Neutrophil (primary cell): ENCODE measurements around the gene NPAS1.

ENCODE experiments used
- H3K27ac ChIP-seq: fragments of 200-600 bp; sonication (generic); 2 replicates; pipeline ENCODE4 v1.5.1; 2016; ENCODE audit warnings: mild to moderate bottlenecking, moderate library complexity
- H3K27me3 ChIP-seq: fragments of 200-600 bp; sonication (generic); 2 replicates; pipeline ENCODE4 v1.6.0; 2016; ENCODE audit warnings: mild to moderate bottlenecking
- H3K36me3 ChIP-seq: fragments of 200-600 bp; sonication (generic); 2 replicates; pipeline ENCODE4 v1.5.1; 2017
- H3K4me1 ChIP-seq, 2 experiments: fragments of 200-600 bp in 1 of 2; sonication (generic) in 1 of 2; 1 replicate in 1 of 2; 2 replicates in 1 of 2; pipeline versions ENCODE4 v1.5.1 to v1.6.1; 2013 to 2016; ENCODE audit warnings: low read depth in 1 of 2, low read length in 1 of 2, mild to moderate bottlenecking in 1 of 2, moderate library complexity in 1 of 2; ENCODE audit not compliant: control insufficient read depth in 1 of 2, insufficient read depth in 1 of 2
- H3K4me3 ChIP-seq, 2 experiments: fragments of 200-600 bp in 1 of 2; sonication (generic) in 1 of 2; 1 replicate in 1 of 2; 2 replicates in 1 of 2; pipeline ENCODE4 v1.5.1; 2013 to 2016; ENCODE audit warnings: low read depth in 1 of 2, low read length in 1 of 2, mild to moderate bottlenecking in 1 of 2, moderate library complexity in 1 of 2
- H3K9me3 ChIP-seq: fragments of 200-600 bp; sonication (generic); 2 replicates; pipeline ENCODE4 v1.5.1; 2016
- CTCF ChIP-seq: fragments of 200-600 bp; sonication (generic); IDR thresholded peaks from 2 replicates; pipeline ENCODE4 v1.5.1; 2016; ENCODE audit warnings: antibody characterized with exemption

Gene NPAS1

GRCh38 chr19:47086280-47086679 lies 66.6 kb downstream of the NPAS1 start:
- no peak for TF ChIP-seq CTCF
- Histone ChIP-seq H3K4me1 (peaks cover 0 to 2% of the 10 kb centered on the region in 2 experiments), H3K27ac (peak overlapping the region; percentile 48), H3K27me3 (no peaks in the 10 kb centered on the region), H3K36me3 (peaks cover 99% of the 10 kb centered on the region), H3K4me3 (no peak overlapping the region), H3K9me3 (no peaks in the 10 kb centered on the region)

GRCh38 chr19:47089767-47090350 lies 70.2 kb downstream of the NPAS1 start:
- Histone ChIP-seq H3K4me3 (no peak overlapping the region), H3K36me3 (peaks cover 88% of the 10 kb centered on the region), H3K27me3 (no peaks in the 10 kb centered on the region), H3K27ac (peak overlapping the region; percentile 21), H3K4me1 (peaks cover 7 to 9% of the 10 kb centered on the region in 2 experiments), H3K9me3 (no peaks in the 10 kb centered on the region)
- TF ChIP-seq CTCF, result no peak

- H3K4me1 ChIP-seq, result peaks cover 22 to 23% of the 10 kb centered on the region in 2 experiments
- no peak for TF ChIP-seq CTCF
- no peaks in the 10 kb centered on the region for H3K9me3 ChIP-seq
- peak overlapping the region; percentile 85 for H3K27ac ChIP-seq
- H3K4me3 ChIP-seq, result no peak overlapping the region
- H3K27me3 ChIP-seq, result no peaks in the 10 kb centered on the region
- peaks cover 56% of the 10 kb centered on the region for H3K36me3 ChIP-seq
Measured at GRCh38 chr19:47093254-47093653, 73.6 kb downstream of the NPAS1 start.

GRCh38 chr19:47093841-47094240 lies 74.2 kb downstream of the NPAS1 start:
- Histone ChIP-seq H3K27me3 (no peaks in the 10 kb centered on the region), H3K36me3 (peaks cover 50% of the 10 kb centered on the region), H3K27ac (peak overlapping the region; percentile 85), H3K4me1 (peaks cover 22 to 23% of the 10 kb centered on the region in 2 experiments), H3K9me3 (no peaks in the 10 kb centered on the region), H3K4me3 (no peak overlapping the region)
- no peak for TF ChIP-seq CTCF

GRCh38 chr19:47094557-47095475 lies 75.2 kb downstream of the NPAS1 start:
- Histone ChIP-seq H3K9me3 (no peaks in the 10 kb centered on the region), H3K27ac (peak overlapping the region; percentile 85), H3K36me3 (peaks cover 40% of the 10 kb centered on the region), H3K27me3 (no peaks in the 10 kb centered on the region), H3K4me3 (no peak overlapping the region), H3K4me1 (peaks cover 22 to 23% of the 10 kb centered on the region in 2 experiments)
- TF ChIP-seq CTCF, result no peak
